Measurements from ENCODE around the gene STIM1.

The STIM1 gene

GRCh38 chr11:3929232-3929631, 73.8 kb downstream of the STIM1 start:
- Histone ChIP-seq H3K4me3 (replicated peaks; ENCODE audit: insufficient read depth, low read length) (no peak overlapping the region), H3K27me3 (ENCODE audit: insufficient read depth, poor library complexity, severe bottlenecking) (no peaks in the 10 kb centered on the region), H3K27ac (replicated peaks) (no peak overlapping the region)
- TF ChIP-seq GABPA (IDR thresholded peaks at IDR 0.05; ENCODE audit: low read depth) = no peak
- no peak for TF ChIP-seq POLR2AphosphoS5 (IDR thresholded peaks at IDR 0.05; ENCODE audit: low read depth)
- no peak for TF ChIP-seq CTCF (IDR thresholded peaks at IDR 0.05; ENCODE audit: insufficient read depth, low read length)
- no peak for TF ChIP-seq SPI1 (IDR thresholded peaks at IDR 0.05; ENCODE audit: borderline replicate concordance, low read depth)
- TF ChIP-seq REST (IDR thresholded peaks at IDR 0.05; ENCODE audit: insufficient replicate concordance, low read depth) = no peak
- no peak for DNase-seq (ENCODE audit: low read depth in 1 of 2, low spot score in 1 of 2)

GRCh38 chr11:3929649-3930048, 74.2 kb downstream of the STIM1 start:
- Histone ChIP-seq H3K4me3 (replicated peaks; ENCODE audit: insufficient read depth, low read length) (no peak overlapping the region), H3K27me3 (ENCODE audit: insufficient read depth, poor library complexity, severe bottlenecking) (no peaks in the 10 kb centered on the region), H3K27ac (replicated peaks) (no peak overlapping the region)
- DNase-seq (ENCODE audit: low read depth in 1 of 2, low spot score in 1 of 2) = no peak
- no peak for TF ChIP-seq CTCF (IDR thresholded peaks at IDR 0.05; ENCODE audit: insufficient read depth, low read length)

GRCh38 chr11:3932698-3933097, 77.2 kb downstream of the STIM1 start:
- H3K4me3 ChIP-seq (replicated peaks; ENCODE audit: insufficient read depth, low read length) = no peak overlapping the region

More at GRCh38 chr11:3932698-3933097, 77.2 kb downstream of the STIM1 start:
- Histone ChIP-seq H3K27ac (replicated peaks) (no peak overlapping the region), H3K27me3 (ENCODE audit: insufficient read depth, poor library complexity, severe bottlenecking) (no peaks in the 10 kb centered on the region)
- DNase-seq (ENCODE audit: low read depth in 1 of 2, low spot score in 1 of 2) = no peak
- no peak for TF ChIP-seq REST (IDR thresholded peaks at IDR 0.05; ENCODE audit: insufficient replicate concordance, low read depth)
- TF ChIP-seq GABPA (IDR thresholded peaks at IDR 0.05; ENCODE audit: low read depth) = no peak
- no peak for TF ChIP-seq CTCF (IDR thresholded peaks at IDR 0.05; ENCODE audit: insufficient read depth, low read length)
- no peak for TF ChIP-seq POLR2AphosphoS5 (IDR thresholded peaks at IDR 0.05; ENCODE audit: low read depth)
- TF ChIP-seq SPI1 (IDR thresholded peaks at IDR 0.05; ENCODE audit: borderline replicate concordance, low read depth) = no peak

Data from HL-60 (cell line).